Measurements from ENCODE around the gene ATP5IF1.

ATP5IF1 gene

GRCh38 chr1:28236656-28237322, 865 bp downstream of the ATP5IF1 start:
- peak in 5 of 58 donors; percentile 33 to 49 (median 40) for DNase-seq

DNA sequence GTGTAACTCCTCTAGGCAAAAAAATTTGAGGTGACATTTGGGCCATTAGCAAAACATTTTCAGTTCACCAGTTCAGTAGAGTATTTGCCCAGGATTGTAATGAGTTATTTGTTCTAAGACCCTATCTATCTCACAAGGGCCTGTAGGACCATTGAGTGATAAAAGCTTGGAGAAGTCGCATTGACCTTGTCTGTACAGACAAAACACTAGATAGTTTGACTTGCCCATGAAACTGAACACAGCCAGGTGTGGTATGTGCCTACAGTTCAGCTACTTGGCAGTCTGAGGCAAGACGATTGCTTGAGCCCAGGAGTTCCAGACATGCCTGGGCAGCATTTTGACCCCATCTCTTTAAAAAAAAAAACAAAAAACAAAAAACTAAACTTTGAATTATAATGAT, 3.1 kb downstream of the ATP5IF1 start:
- no peak for DNase-seq

- no peak for DNase-seq
Measured at GRCh38 chr1:28240024-28240423, 4.1 kb downstream of the ATP5IF1 start.

DNA sequence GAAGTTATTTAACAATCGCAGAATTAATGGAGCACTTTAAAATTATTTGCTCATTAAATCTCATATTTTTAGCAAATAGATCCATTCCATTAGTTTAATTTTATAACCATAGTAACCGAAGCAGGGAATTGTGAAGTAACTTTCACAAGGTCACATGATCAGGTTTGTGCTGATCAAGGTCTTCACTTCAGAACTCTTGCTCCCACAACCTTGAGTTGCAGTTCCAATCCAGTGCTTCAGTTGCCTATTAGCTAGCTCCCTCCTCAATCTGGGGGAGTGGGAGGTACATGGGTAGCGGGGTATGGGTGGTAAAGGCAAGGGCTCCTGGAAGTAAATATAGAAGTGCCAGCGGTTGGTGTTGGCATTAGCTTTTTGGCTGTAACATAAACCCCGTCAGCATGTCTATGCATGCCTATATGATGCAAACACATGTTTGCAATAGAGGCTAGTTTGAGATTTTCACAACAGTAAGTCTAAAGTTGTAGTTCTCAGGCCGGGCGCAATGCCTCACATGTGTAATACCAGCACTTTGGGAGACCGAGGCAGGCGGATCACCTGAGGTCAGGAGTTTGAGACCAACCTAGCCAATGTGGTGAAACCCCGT, 5.8 kb downstream of the ATP5IF1 start:
- no peak for DNase-seq

DNA sequence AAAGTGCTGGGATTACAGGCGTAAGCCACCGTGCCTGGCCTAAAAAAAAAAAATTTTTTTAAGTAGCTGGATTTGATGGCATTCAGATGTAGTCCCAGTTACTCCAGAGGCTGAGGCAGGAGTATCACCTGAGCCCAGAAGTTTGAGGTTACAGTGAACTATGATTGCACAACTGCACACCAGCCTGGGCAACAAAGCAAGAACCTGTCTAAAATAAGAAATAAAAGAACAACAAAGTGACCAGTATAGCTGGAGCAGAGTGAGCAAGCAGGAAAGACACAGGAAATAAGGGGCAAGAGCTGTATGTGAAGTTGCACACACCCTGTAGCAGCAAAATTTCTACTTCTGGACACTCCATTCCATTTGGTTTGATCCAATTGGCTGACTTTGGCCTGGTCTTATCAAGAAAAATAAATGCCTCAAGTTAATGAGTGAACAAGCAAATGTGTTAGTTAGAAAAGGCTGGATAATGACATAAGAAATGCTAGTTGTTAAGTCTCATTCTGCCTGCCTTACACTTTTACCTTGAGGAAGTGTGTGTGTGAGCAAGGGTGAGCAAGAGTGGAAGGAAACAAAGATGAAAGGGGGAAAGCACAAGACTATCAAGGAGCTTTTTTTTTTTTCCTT, 7.9 kb downstream of the ATP5IF1 start:
- no peak for DNase-seq

GRCh38 chr1:28244549-28245251, 8.8 kb downstream of the ATP5IF1 start:
- no peak for DNase-seq

- no peak for DNase-seq
Measured at GRCh38 chr1:28246427-28246832, 10.5 kb downstream of the ATP5IF1 start.

GRCh38 chr1:28247612-28248272, 11.8 kb downstream of the ATP5IF1 start:
- no peak for DNase-seq

- DNase-seq: peak in 55 of 58 donors; percentile 4 to 89 (median 59)
Measured at GRCh38 chr1:28248273-28249012, 12.5 kb downstream of the ATP5IF1 start.

DNA sequence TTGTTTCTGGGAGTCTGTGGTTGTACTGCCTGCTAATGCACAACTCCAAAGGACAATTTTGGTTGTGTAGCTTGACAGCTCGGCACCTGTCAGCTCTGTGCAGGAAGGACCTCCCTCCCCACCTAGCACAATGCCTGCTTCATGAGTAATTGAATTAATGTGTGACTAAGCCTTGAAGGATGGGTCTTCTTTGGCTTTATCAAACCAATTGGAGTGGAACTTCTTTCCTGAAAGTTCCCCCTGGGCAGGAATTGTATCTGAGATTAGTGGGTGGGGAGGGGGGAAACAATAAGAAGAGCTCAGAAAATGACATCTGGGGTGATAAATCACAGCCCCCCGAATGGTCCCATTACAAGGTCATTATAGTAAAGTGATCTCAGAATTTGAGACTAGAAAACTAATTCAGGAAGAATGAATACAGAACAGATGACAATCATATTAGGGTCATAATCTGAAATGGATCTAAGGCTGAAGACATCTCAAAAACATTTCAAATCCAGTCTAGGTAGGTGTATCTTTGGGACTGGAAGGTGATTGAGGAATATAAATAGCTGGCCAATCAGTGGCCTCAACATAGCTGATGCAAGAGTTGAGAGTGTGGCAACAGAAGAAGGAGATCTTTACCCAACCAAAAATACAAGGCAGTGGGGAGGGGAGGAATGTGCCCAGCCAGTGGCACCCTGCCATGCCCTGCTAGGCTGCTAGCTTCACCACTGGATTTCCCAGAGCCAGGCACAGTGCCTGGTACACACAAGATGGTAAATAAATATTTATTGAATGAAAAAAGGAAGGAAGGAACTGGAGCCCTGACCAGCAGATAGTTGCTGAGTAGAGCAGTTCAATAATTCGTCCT, 13.3 kb downstream of the ATP5IF1 start:
- peak in 19 of 58 donors; percentile 2 to 43 (median 11) for DNase-seq

- DNase-seq: no peak
Measured at GRCh38 chr1:28249866-28250295, 14.0 kb downstream of the ATP5IF1 start.

GRCh38 chr1:28256197-28256827, 20.4 kb downstream of the ATP5IF1 start:
- DNase-seq: no peak

DNA sequence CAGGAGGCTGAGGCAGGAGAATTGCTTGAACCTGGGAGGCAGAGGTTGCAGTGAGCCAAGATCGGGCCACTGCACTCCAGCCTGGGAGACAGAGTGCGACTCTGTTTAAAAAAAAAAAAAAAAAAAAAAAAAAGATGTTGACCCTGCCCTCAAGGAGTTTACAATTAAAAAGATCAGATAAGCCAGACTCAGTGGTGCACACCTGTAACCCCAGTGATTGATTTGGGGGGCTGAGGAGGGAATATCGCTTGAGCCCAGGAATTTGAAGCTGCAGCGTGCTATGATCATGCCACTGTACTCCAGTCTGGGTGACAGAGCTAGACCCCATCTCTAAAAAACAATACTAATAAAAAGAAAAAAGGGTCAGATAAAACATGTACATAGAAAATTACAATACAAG, 21.8 kb downstream of the ATP5IF1 start:
- no peak for DNase-seq

GRCh38 chr1:28258628-28259251, 22.8 kb downstream of the ATP5IF1 start:
- DNase-seq: no peak

- DNase-seq: peak; percentile 79 to 99 (median 97)
Measured at GRCh38 chr1:28259252-28259933, 23.5 kb downstream of the ATP5IF1 start, which contains the start of gene SESN2. TSS of gene SESN2 (plus strand) at chr1:28259518. CDS start at chr1:28259848, 330 bp downstream.

GRCh38 chr1:28259934-28260802, 24.2 kb downstream of the ATP5IF1 start:
- peak in 46 of 58 donors; percentile 17 to 72 (median 34) for DNase-seq

GRCh38 chr1:28260803-28261174, 24.9 kb downstream of the ATP5IF1 start:
- no peak for DNase-seq

Data from anterior cingulate cortex (tissue), 58 donors.